Measurements from ENCODE around the gene AKAP6.

The AKAP6 gene

GRCh38 chr14:32650665-32651064, 321.6 kb downstream of the AKAP6 start:
- DNase-seq, result no peak
- intact Hi-C loops (cut with DNase I), result no loop called here

GRCh38 chr14:32654106-32654505, 325.0 kb downstream of the AKAP6 start:
- no peak for DNase-seq
- intact Hi-C loops (cut with DNase I), result no loop called here

GRCh38 chr14:32656601-32657000, 327.5 kb downstream of the AKAP6 start:
- intact Hi-C loops (cut with DNase I), result no loop called here
- no peak for DNase-seq

- DNase-seq, result peak in 37 of 42 donors; percentile 6 to 83 (median 46)
These were observed 328.0 kb downstream of the AKAP6 start for GRCh38 chr14:32657081-32657480.

GRCh38 chr14:32661216-32661615, 332.1 kb downstream of the AKAP6 start:
- intact Hi-C loops (cut with DNase I), result no loop called here
- DNase-seq, result no peak

More at GRCh38 chr14:32657081-32657480, 328.0 kb downstream of the AKAP6 start:
- intact Hi-C loops (cut with DNase I), result no loop called here

GRCh38 chr14:32662211-32662610, 333.1 kb downstream of the AKAP6 start:
- intact Hi-C loops (cut with DNase I), result no loop called here
- DNase-seq, result no peak

GRCh38 chr14:32666308-32666707, 337.2 kb downstream of the AKAP6 start:
- DNase-seq, result no peak
- intact Hi-C loops (cut with DNase I), result no loop called here

GRCh38 chr14:32667287-32667686, 338.2 kb downstream of the AKAP6 start:
- intact Hi-C loops (cut with DNase I), result no loop called here
- no peak for DNase-seq

GRCh38 chr14:32667791-32668190, 338.7 kb downstream of the AKAP6 start:
- no peak for DNase-seq
- intact Hi-C loops (cut with DNase I), result no loop called here

GRCh38 chr14:32669391-32669790, 340.3 kb downstream of the AKAP6 start:
- intact Hi-C loops (cut with DNase I), result no loop called here
- DNase-seq, result no peak

- DNase-seq, result no peak
- intact Hi-C loops (cut with DNase I), result no loop called here
These were observed 346.3 kb downstream of the AKAP6 start for GRCh38 chr14:32675433-32675832.

- intact Hi-C loops (cut with DNase I), result no loop called here
- DNase-seq, result no peak
These were observed 348.2 kb downstream of the AKAP6 start for GRCh38 chr14:32677129-32677780.

GRCh38 chr14:32678088-32678487, 349.0 kb downstream of the AKAP6 start:
- no peak for DNase-seq
- intact Hi-C loops (cut with DNase I), result no loop called here

- intact Hi-C loops (cut with DNase I), result no loop called here
- no peak for DNase-seq
These were observed 351.0 kb downstream of the AKAP6 start for GRCh38 chr14:32679927-32680612.

GRCh38 chr14:32681598-32681997, 352.5 kb downstream of the AKAP6 start:
- intact Hi-C loops (cut with DNase I), result no loop called here

GRCh38 chr14:32682214-32682613, 353.1 kb downstream of the AKAP6 start:
- DNase-seq, result peak in 13 of 42 donors; percentile 6 to 51 (median 21)
- intact Hi-C loops (cut with DNase I), result no loop called here

More at GRCh38 chr14:32681598-32681997, 352.5 kb downstream of the AKAP6 start:
- no peak for DNase-seq

GRCh38 chr14:32683679-32684078, 354.6 kb downstream of the AKAP6 start:
- intact Hi-C loops (cut with DNase I), result no loop called here
- no peak for DNase-seq

- DNase-seq, result no peak
- intact Hi-C loops (cut with DNase I), result no loop called here
These were observed 359.8 kb downstream of the AKAP6 start for GRCh38 chr14:32688941-32689340.

- no peak for DNase-seq
- intact Hi-C loops (cut with DNase I), result loop anchor here (10.0 kb wide), 1 partner anchor 88 kb away; no protein-coding TSS in a partner anchor
These were observed 363.3 kb downstream of the AKAP6 start for GRCh38 chr14:32692441-32692840.

- intact Hi-C loops (cut with DNase I), result loop anchor here (10.0 kb wide), 1 partner anchor 88 kb away; no protein-coding TSS in a partner anchor
- DNase-seq, result peak in 1 of 42 donors; percentile 42
These were observed 364.0 kb downstream of the AKAP6 start for GRCh38 chr14:32693114-32693513.

Measured in head of caudate nucleus (tissue), 42 donors.